SU-DHL-6 (cell line): ENCODE data around the gene LCAT.

ENCODE experiments used
- H2AFZ ChIP-seq: fragments of 200-600 bp; sonication (generic); 2 replicates; pipeline ENCODE4 v1.6.1; 2014; ENCODE audit warnings: low read depth, mild to moderate bottlenecking, moderate library complexity, mixed read lengths, antibody characterized with exemption, low read length; ENCODE audit not compliant: severe bottlenecking
- H3F3A ChIP-seq: fragments of 200-600 bp; shearing (Covaris generic); 2 replicates; pipeline ENCODE4 v1.6.0; 2016; ENCODE audit warnings: antibody characterized with exemption, mild to moderate bottlenecking; ENCODE audit not compliant: insufficient read depth
- H3K27ac ChIP-seq: fragments of 200-600 bp; sonication (generic); 2 replicates; pipeline ENCODE4 v1.5.1; 2016; ENCODE audit warnings: low read depth, mild to moderate bottlenecking, low read length, moderate library complexity, mixed read lengths
- H3K27me3 ChIP-seq: fragments of 200-600 bp; sonication (generic), shearing (Covaris generic); 2 replicates; pipeline ENCODE4 v1.6.0; 2014; ENCODE audit warnings: mild to moderate bottlenecking, low read length
- H3K36me3 ChIP-seq: fragments of 200-600 bp; sonication (generic); 2 replicates; pipeline ENCODE4 v1.6.1; 2014; ENCODE audit warnings: mild to moderate bottlenecking, low read length, mixed read lengths
- H3K4me2 ChIP-seq: fragments of 300-600, 200-600 bp; shearing (Covaris generic), sonication (generic); 2 replicates; pipeline ENCODE4 v1.6.0; 2014; ENCODE audit warnings: low read length, low read depth, mild to moderate bottlenecking; ENCODE audit not compliant: poor library complexity, severe bottlenecking
- H3K4me3 ChIP-seq: fragments of 200-600 bp; sonication (generic); 2 replicates; pipeline ENCODE4 v1.5.1; 2014; ENCODE audit warnings: antibody characterized with exemption, low read length, mild to moderate bottlenecking, mixed read lengths; ENCODE audit not compliant: insufficient read depth, poor library complexity, severe bottlenecking
- H3K79me2 ChIP-seq: fragments of 200-600 bp; sonication (generic); 2 replicates; pipeline ENCODE4 v1.6.1; 2014; ENCODE audit warnings: mild to moderate bottlenecking, low read length, moderate library complexity; ENCODE audit not compliant: insufficient read depth
- H3K9ac ChIP-seq: fragments of 200-600 bp; sonication (generic); 2 replicates; pipeline ENCODE4 v1.7.0; 2014; ENCODE audit warnings: mild to moderate bottlenecking, low read length
- H3K9me2 ChIP-seq: fragments of 200-600 bp; sonication (generic); replicated peaks from 2 replicates; pipeline ENCODE4 v1.6.1; 2014; ENCODE audit warnings: low read length; ENCODE audit not compliant: insufficient read depth
- H3K9me3 ChIP-seq: fragments of 200-600 bp; sonication (generic); 2 replicates; pipeline ENCODE4 v1.6.1; 2014; ENCODE audit warnings: low read length, mixed read lengths; ENCODE audit not compliant: insufficient read depth
- H4K20me1 ChIP-seq: fragments of 200-600 bp; sonication (generic); 2 replicates; pipeline ENCODE4 v1.6.1; 2014; ENCODE audit warnings: low read depth, mild to moderate bottlenecking, antibody characterized with exemption, low read length, moderate library complexity, mixed read lengths
- CTCF ChIP-seq: fragments of 200-600 bp; sonication (generic); IDR thresholded peaks from one replicate; pipeline ENCODE4 v1.5.1; 2017; ENCODE audit warnings: antibody characterized with exemption, mild to moderate bottlenecking, low read length, moderate library complexity; ENCODE audit not compliant: insufficient read depth, poor library complexity, severe bottlenecking
- EZH2phosphoT487 ChIP-seq: fragments of 200-600 bp; sonication (generic), shearing (Covaris generic); conservative IDR thresholded peaks from 2 replicates; pipeline ENCODE4 v1.6.1; 2018; ENCODE audit warnings: mild to moderate bottlenecking, antibody characterized with exemption, low read length, moderate library complexity, mixed read lengths

LCAT gene

GRCh38 chr16:67932462-67932840 is 11.5 kb downstream of the LCAT start:
- Histone ChIP-seq H3K9me2 (no peaks in the 10 kb centered on the region), H3K4me3 (no peak overlapping the region), H3K36me3 (no peaks in the 10 kb centered on the region), H3K79me2 (peaks cover 15% of the 10 kb centered on the region), H3K9ac (no peak overlapping the region), H3F3A (peaks cover 4% of the 10 kb centered on the region), H3K9me3 (no peaks in the 10 kb centered on the region), H4K20me1 (no peaks in the 10 kb centered on the region), H3K27me3 (no peaks in the 10 kb centered on the region), H3K27ac (no peak overlapping the region), H2AFZ (no peak overlapping the region), H3K4me2 (no peak overlapping the region)
- TF ChIP-seq EZH2phosphoT487 (no peak), CTCF (no peak)

DNA sequence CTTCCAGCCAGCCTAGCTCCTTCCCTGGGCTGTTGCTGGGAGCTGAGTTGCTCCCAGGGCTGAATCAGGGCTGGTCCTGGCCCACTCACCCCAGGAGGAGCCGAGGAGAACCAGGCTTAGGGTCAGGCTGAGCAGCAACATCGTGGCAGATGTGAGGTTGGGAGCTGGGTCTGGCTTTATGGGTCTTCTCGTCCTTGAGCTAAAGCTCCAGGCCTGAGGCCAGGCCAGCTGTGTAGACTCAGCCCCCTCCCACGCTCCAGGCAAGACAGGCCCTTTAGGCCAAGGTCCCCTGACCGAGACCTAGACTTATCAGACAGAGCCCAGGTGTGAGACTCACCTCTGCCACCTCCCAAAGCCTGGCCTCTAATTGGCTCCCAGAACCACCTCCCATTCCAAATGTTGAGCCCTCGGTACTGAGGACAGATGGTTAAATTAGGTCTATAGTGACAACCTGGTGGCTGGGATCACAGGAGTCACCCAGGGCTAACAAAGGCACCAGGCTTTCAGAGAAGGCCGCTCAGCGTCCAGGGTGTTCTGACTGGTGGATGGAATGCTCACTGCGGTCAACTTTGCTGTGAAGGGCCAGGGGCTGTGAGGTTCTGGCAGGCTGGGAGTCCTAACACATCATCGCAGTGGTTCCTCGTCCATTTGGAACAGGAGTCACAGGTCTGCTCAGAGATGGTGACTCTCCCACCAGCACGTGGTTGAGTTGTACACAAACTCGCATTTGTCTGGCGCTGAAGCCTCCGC is 12.0 kb downstream of the LCAT start, which contains the start of gene CTRL:
CTRL (minus strand) TSS at position 151 of the 750 bp plus-strand sequence; CDS start at position 141, 10 bp downstream.
- no peaks in the 10 kb centered on the region for H3K27me3 ChIP-seq
- no peaks in the 10 kb centered on the region for H3K36me3 ChIP-seq
- H2AFZ ChIP-seq: no peak within 1 kb of the TSS
- H3K27ac ChIP-seq: no peak within 1 kb of the TSS
- no peak within 1 kb of the TSS for H3K9ac ChIP-seq
- TF ChIP-seq CTCF (no peak), EZH2phosphoT487 (no peak)
- H4K20me1 ChIP-seq: no peaks in the 10 kb centered on the region
- no peaks in the 10 kb centered on the region for H3K9me2 ChIP-seq
- no peak within 1 kb of the TSS for H3K4me2 ChIP-seq
- H3F3A ChIP-seq: peaks cover 1% of the 10 kb centered on the region
- H3K79me2 ChIP-seq: peaks cover 10% of the 10 kb centered on the region
- no peak within 1 kb of the TSS for H3K4me3 ChIP-seq
- H3K9me3 ChIP-seq: no peaks in the 10 kb centered on the region

GRCh38 chr16:67930678-67931211 is 13.2 kb downstream of the LCAT start:
- Histone ChIP-seq H3K36me3 (no peaks in the 10 kb centered on the region), H2AFZ (no peak overlapping the region), H3K27me3 (no peaks in the 10 kb centered on the region), H3K9me2 (no peaks in the 10 kb centered on the region), H3K4me2 (no peak overlapping the region), H3K9ac (no peak overlapping the region), H3K79me2 (peaks cover 9% of the 10 kb centered on the region), H3K9me3 (no peaks in the 10 kb centered on the region), H4K20me1 (no peaks in the 10 kb centered on the region; the same call in 1 of the 2 replicates), H3K27ac (no peak overlapping the region), H3K4me3 (no peak overlapping the region), H3F3A (no peaks in the 10 kb centered on the region)
- TF ChIP-seq EZH2phosphoT487: no peak
- TF ChIP-seq CTCF: no peak
